Erythroblast (primary cell): ENCODE measurements around the gene NOBOX.
"Not testable (repeated sequence)": the region's sequence is repeated elsewhere in the genome, so short reads cannot be mapped to it uniquely, and the experiment has no call there.

ENCODE experiments used
- GATA1 ChIP-seq: IDR thresholded peaks from 2 replicates; pipeline ENCODE4 v1.6.1; 2011; ENCODE audit warnings: low read depth, mild to moderate bottlenecking, control low read depth, low read length, moderate library complexity
- POLR2A ChIP-seq: IDR thresholded peaks from 2 replicates; pipeline ENCODE4 v1.6.1; 2011; ENCODE audit warnings: mild to moderate bottlenecking, low read length

- TF ChIP-seq POLR2A, GATA1: not testable (repeated sequence)
Observed at GRCh38 chr7:144418931-144419330, 15.4 kb upstream of the NOBOX start.
